ENCODE measurements around the gene PACC1.
A peak's percentile ranks its signal among the peaks of the same experiment; 100 is the strongest.

Gene PACC1

GRCh38 chr1:212414328-212415106, at the start of gene PACC1:
Gene PACC1, minus strand, starts transcription at chr1:212414886. Its CDS starts 129 bp downstream, at chr1:212414757.
- DNase-seq (ENCODE audit: low read depth in 2 of 2), result peak; percentile 75 to 77

GRCh38 chr1:212463565-212464285, 49.0 kb upstream of the PACC1 start:
- no peak for DNase-seq (ENCODE audit: low read depth in 2 of 2)

- no peak for DNase-seq (ENCODE audit: low read depth in 2 of 2)
Measured at GRCh38 chr1:212461916-212462660, 47.4 kb upstream of the PACC1 start.

- DNase-seq (ENCODE audit: low read depth in 2 of 2), result no peak
Measured at GRCh38 chr1:212460376-212460775, 45.7 kb upstream of the PACC1 start.

GRCh38 chr1:212459656-212460055, 45.0 kb upstream of the PACC1 start:
- DNase-seq (ENCODE audit: low read depth in 2 of 2), result no peak

- no peak for DNase-seq (ENCODE audit: low read depth in 2 of 2)
Measured at GRCh38 chr1:212458817-212459216, 44.1 kb upstream of the PACC1 start.

GRCh38 chr1:212457740-212458338, 43.2 kb upstream of the PACC1 start:
- DNase-seq (ENCODE audit: low read depth in 2 of 2), result peak in 1 of 2 donors; percentile 23

GRCh38 chr1:212455803-212456528, 41.3 kb upstream of the PACC1 start:
- DNase-seq (ENCODE audit: low read depth in 2 of 2), result peak; percentile 67 to 77

- no peak for DNase-seq (ENCODE audit: low read depth in 2 of 2)
Measured at GRCh38 chr1:212455401-212455800, 40.7 kb upstream of the PACC1 start.

- DNase-seq (ENCODE audit: low read depth in 2 of 2), result no peak
Measured at GRCh38 chr1:212454741-212455140, 40.1 kb upstream of the PACC1 start.

GRCh38 chr1:212453156-212453857, 38.6 kb upstream of the PACC1 start:
- no peak for DNase-seq (ENCODE audit: low read depth in 2 of 2)

GRCh38 chr1:212452323-212453155, 37.9 kb upstream of the PACC1 start:
- DNase-seq (ENCODE audit: low read depth in 2 of 2), result no peak

GRCh38 chr1:212451416-212452322, 37.0 kb upstream of the PACC1 start:
- DNase-seq (ENCODE audit: low read depth in 2 of 2), result no peak

- no peak for DNase-seq (ENCODE audit: low read depth in 2 of 2)
Measured at GRCh38 chr1:212450331-212450881, 35.7 kb upstream of the PACC1 start.

GRCh38 chr1:212447478-212447877, 32.8 kb upstream of the PACC1 start:
- DNase-seq (ENCODE audit: low read depth in 2 of 2), result no peak

- no peak for DNase-seq (ENCODE audit: low read depth in 2 of 2)
Measured at GRCh38 chr1:212446333-212446732, 31.6 kb upstream of the PACC1 start.

GRCh38 chr1:212442408-212442807, 27.7 kb upstream of the PACC1 start:
- DNase-seq (ENCODE audit: low read depth in 2 of 2), result no peak

- DNase-seq (ENCODE audit: low read depth in 2 of 2), result no peak
Measured at GRCh38 chr1:212440419-212440818, 25.7 kb upstream of the PACC1 start.

Measured in activated CD8-positive, alpha-beta memory T cell treated with anti-CD3 and anti-CD28 coated beads for 4 hours (primary cell).